ENCODE data around the gene DLX3. TPM values are rescaled to one million over a fixed set of nuclear protein-coding genes. Genes with fewer than 3 reads are reported as not detected.

Gene DLX3
- total RNA-seq, 1 donor from 2014 or later = 1.7 TPM

- H3K27me3 ChIP-seq = no peaks in the 10 kb centered on the region
- no peaks in the 10 kb centered on the region for H3K36me3 ChIP-seq
- H3K9me3 ChIP-seq = no peaks in the 10 kb centered on the region
- H3K27ac ChIP-seq = no peak overlapping the region
- no peak for DNase-seq (ENCODE audit: extremely low spot score in 2 of 2)
- no peak overlapping the region for H3K4me3 ChIP-seq
- no peaks in the 10 kb centered on the region for H3K4me1 ChIP-seq
- TF ChIP-seq POLR2AphosphoS5 (IDR thresholded peaks at IDR 0.05; ENCODE audit: insufficient read depth in 1 of 2, low read depth in 1 of 2) = no peak
- TF ChIP-seq CTCF (IDR thresholded peaks at IDR 0.05) = peak; percentile 28 to 58 (median 45)
- intact Hi-C loops (cut with DNase I) = loop anchor here (5.0 kb wide), 1 partner anchor 70 kb away; no protein-coding TSS in a partner anchor
These were observed 42.7 kb downstream of the DLX3 start for GRCh38 chr17:49952209-49952911.

DNA sequence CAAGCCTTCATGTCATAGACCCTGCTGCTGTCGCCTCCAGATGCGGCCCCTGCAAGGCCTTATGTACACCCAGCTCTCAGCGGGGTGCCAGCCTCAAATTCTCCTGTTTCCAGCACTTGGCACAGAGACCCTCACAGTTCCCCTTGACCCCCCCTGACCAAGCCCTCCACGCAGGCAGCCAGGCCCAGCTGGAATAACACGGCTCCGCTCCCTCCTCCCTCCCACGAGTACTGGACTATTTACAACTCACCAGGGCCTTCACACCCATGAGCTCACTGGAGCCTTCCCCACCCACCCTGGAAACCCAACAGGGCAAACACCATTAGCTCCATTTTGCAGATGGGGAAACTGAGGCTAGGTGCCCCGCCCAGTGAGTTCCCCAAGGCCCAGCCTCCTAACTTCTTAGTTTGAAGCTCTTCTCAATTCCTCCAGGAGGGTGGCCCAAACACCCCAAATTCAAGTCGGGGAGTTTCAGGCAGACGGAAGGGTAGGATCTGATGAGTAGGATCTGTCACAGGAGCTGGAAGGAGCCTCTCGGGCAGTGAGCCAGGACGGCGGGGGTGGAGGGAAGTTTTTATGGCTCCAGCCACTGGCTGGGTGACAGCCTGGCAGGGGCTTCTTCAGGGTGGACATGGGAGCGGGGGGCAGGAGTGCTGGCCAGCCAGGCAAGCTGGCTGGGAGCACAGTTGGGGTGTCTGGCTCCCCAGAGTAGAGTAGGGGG lies 43.5 kb downstream of the DLX3 start:
- Histone ChIP-seq H3K27me3 (no peaks in the 10 kb centered on the region), H3K4me3 (no peak overlapping the region), H3K9me3 (no peaks in the 10 kb centered on the region), H3K36me3 (no peaks in the 10 kb centered on the region), H3K4me1 (no peaks in the 10 kb centered on the region), H3K27ac (no peak overlapping the region)
- DNase-seq (ENCODE audit: extremely low spot score in 2 of 2) = no peak
- intact Hi-C loops (cut with DNase I) = loop anchor here (5.0 kb wide), 1 partner anchor 69 kb away; no protein-coding TSS in a partner anchor
- no peak for TF ChIP-seq POLR2AphosphoS5 (IDR thresholded peaks at IDR 0.05; ENCODE audit: insufficient read depth in 1 of 2, low read depth in 1 of 2)
- no peak for TF ChIP-seq CTCF (IDR thresholded peaks at IDR 0.05)
- TF ChIP-seq POLR2A (IDR thresholded peaks at IDR 0.05) = no peak

- no peak overlapping the region for H3K27ac ChIP-seq
- no peaks in the 10 kb centered on the region for H3K9me3 ChIP-seq
- TF ChIP-seq POLR2A (IDR thresholded peaks at IDR 0.05) (no peak), POLR2AphosphoS5 (IDR thresholded peaks at IDR 0.05; ENCODE audit: insufficient read depth in 1 of 2, low read depth in 1 of 2) (no peak), CTCF (IDR thresholded peaks at IDR 0.05) (no peak)
- H3K36me3 ChIP-seq = no peaks in the 10 kb centered on the region
- DNase-seq (ENCODE audit: extremely low spot score in 2 of 2) = no peak
- intact Hi-C loops (cut with DNase I) = loop anchor here (5.0 kb wide), 1 partner anchor 67 kb away; no protein-coding TSS in a partner anchor
- no peaks in the 10 kb centered on the region for H3K27me3 ChIP-seq
- no peaks in the 10 kb centered on the region for H3K4me1 ChIP-seq
- H3K4me3 ChIP-seq = no peak overlapping the region
These were observed 45.4 kb downstream of the DLX3 start for GRCh38 chr17:49949634-49950033.

GRCh38 chr17:49946964-49947584 lies 48.0 kb downstream of the DLX3 start:
- Histone ChIP-seq H3K27ac (no peak overlapping the region), H3K4me3 (no peak overlapping the region), H3K4me1 (no peaks in the 10 kb centered on the region), H3K27me3 (no peaks in the 10 kb centered on the region), H3K36me3 (no peaks in the 10 kb centered on the region), H3K9me3 (no peaks in the 10 kb centered on the region)
- intact Hi-C loops (cut with DNase I) = no loop called here
- no peak for DNase-seq (ENCODE audit: extremely low spot score in 2 of 2)
- no peak for TF ChIP-seq POLR2A (IDR thresholded peaks at IDR 0.05)

DNA sequence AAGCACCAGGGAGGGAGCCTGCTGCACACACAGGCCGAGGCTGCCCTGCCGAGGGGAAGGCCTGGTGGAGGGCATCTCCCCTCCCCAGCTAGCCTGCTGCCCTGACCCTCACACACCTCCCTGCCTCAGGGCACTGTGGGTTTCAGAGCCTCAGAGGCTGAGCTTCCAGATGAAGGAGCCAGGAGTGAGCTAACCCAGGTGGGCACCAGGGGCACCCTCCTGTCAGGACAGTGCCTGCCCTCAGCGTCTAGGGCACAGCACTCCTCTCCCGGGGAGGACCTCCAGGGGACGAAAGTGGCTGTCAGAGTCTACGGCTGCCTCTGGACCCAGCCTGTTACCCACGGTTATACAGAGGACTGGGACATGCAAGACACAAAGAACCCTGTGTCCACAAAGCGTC lies 48.8 kb downstream of the DLX3 start:
- Histone ChIP-seq H3K27ac (no peak overlapping the region), H3K36me3 (no peaks in the 10 kb centered on the region), H3K9me3 (no peaks in the 10 kb centered on the region), H3K4me1 (no peaks in the 10 kb centered on the region), H3K27me3 (no peaks in the 10 kb centered on the region), H3K4me3 (no peak overlapping the region)
- TF ChIP-seq POLR2AphosphoS5 (IDR thresholded peaks at IDR 0.05; ENCODE audit: insufficient read depth in 1 of 2, low read depth in 1 of 2) = no peak
- intact Hi-C loops (cut with DNase I) = no loop called here
- DNase-seq (ENCODE audit: extremely low spot score in 2 of 2) = no peak
